22Rv1 (cell line): ENCODE results near the gene TAX1BP1.

ENCODE experiments used
- H3K27ac ChIP-seq: fragments of 450-650 bp; 2 replicates; pipeline ENCODE4 v1.5.1; 2017
- CTCF ChIP-seq: fragments of 450-650 bp; IDR thresholded peaks from 2 replicates; pipeline ENCODE4 v1.5.1; 2017; ENCODE audit warnings: mild to moderate bottlenecking
- ZFX ChIP-seq: fragments of 450-650 bp; IDR thresholded peaks from 2 replicates; pipeline ENCODE4 v1.6.1; 2017; ENCODE audit warnings: antibody characterized with exemption, borderline replicate concordance

TAX1BP1 gene

DNA sequence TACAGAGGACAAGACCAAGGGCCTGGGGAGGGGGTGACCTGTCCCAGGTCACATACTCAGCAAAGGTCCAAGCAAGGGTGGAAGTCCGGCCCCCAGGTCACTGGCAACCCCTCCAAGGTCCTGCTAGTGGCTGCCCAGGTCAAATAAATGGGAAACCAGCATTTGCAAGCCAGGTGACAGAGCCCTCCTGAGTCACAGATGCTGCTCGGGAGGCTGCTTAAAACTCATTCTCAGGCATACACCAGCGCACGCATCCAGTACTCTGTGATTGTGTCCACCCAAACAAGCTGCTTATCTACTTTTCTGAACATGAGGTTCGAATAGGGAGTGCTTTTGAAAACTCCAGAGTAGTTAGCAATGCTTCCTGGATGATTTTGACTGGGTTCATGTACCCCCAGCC is 130.6 kb downstream of the TAX1BP1 start:
- H3K27ac ChIP-seq = no peak overlapping the region
- TF ChIP-seq ZFX = no peak
- no peak for TF ChIP-seq CTCF

DNA sequence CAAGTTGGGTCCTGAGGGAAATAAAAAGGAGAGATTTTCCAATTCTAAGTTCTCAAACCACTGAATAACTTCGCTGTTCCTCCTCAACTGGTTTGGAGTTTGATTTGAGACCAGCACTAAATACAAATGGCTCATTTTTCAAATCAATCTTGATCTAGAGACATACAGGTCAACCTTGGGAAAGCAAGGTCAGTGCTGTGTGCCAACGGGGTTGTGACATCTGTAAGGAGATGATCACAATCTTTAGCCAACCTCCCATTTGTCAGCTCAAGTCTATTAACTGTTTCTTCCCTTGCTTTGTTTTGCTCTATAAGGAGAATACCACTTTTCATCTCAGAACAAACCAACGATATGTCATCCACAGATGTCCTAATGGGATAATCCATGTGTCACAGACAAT is 131.1 kb downstream of the TAX1BP1 start:
- no peak for TF ChIP-seq ZFX
- no peak for TF ChIP-seq CTCF
- no peak overlapping the region for H3K27ac ChIP-seq

- no peak overlapping the region for H3K27ac ChIP-seq
- no peak for TF ChIP-seq ZFX
- TF ChIP-seq CTCF = no peak
These were observed 131.9 kb downstream of the TAX1BP1 start for GRCh38 chr7:27871866-27872265.

DNA sequence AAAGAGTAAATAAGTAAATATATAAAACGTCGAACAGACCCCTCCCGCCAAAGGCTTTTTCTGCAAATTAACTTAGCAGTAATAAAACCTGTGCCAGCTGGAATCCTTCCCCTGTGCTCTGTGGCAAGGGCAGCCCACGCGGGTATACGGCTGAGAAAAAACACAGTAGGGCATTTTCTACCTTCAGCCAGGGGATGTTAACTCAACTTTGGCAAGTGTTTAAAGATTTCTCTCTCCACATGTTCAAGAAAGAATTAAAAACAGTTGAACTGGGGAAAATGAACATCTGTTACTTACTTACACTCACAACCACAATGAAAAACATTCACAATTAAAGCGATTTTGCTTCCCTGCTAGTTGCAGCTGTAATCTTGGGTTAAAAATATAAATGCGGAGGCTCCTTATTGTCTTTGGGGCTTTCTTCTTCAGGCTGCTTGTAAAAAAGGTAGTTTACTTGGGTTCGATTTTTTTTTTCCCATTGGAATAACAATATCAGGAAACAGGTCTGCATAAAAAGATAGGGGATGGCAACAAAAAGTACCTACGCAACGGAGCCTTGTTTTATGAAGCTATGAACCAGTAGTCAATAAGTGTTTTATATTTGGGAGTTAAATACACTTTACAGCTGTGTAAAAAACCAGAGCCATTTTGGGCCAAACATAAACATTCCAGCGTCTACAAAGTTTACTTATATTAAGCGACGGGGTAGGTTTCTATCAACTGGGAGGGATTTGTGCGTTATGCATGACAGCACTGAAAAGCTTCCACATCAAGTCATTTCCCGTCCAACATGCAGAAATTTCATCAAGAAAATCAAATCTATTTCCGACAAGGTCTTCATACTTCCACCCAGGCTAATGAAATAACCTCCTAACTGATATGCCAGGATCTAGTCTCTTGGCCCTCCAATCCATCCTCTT is 132.7 kb downstream of the TAX1BP1 start:
- H3K27ac ChIP-seq = no peak overlapping the region
- TF ChIP-seq CTCF (no peak), ZFX (no peak)

DNA sequence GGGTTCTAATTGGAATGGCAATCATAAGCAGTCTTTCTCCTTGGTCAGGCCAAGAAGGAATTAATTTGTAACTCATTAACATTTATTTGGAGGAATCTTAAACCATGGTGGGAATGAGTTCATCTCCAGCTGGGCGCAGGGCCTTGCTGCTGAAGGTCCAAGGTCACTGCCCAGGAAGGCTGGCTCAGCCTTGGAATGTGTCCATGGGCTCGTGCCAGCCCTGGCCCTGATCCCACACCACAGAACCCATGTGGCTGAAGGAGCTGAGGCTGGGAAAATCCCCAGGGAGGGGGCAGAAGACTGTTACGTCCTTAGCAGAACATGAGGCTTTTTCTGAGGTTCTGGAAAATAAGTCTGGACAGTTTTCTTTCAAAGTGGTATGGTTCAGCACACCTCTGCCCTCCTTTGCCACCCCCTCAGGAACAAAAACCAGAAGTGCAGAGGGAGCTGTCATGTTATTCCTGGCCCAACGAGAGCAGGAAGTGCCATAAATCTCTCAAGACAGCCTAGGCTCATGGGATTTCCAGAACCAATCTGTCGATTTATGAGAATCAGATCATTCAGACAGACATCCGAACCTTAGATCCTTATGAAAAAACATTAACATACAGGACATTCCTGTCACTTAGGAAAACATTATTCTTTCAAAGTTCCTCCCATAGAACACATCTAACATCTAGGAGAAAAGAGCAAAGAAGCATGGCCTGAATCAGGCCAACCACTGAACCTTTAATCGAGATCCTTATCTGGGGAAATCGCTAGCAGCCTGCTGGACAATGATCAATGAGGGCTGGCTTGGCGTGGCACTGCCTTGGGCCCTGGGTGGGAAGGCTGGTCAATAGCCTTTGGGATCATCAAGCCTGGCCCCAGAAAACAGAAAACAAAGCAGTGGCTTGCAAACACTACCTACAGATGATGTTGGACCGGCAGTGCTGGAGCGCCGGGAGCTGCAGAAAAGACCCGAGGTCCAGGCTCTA is 134.3 kb downstream of the TAX1BP1 start:
- TF ChIP-seq ZFX (no peak), CTCF (no peak)
- no peak overlapping the region for H3K27ac ChIP-seq

DNA sequence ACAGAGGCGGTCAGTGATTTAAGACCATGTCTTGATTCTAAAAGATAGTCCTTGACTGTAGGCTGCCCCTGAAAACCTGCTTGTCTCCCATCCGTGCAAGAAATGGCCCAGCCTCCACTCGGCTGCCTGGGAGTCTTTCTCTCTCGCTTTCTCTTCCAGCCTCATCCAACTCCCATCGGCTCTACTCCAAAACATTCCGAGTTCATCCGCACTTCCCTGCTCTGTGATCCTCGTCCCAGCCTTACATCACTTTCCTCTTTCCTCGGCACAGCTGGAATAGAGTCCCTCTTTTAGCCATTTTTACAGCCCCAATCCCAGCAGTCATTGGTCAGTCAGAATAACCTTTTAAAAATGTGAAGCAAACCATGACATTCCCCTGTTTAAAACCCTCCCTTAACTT is 135.1 kb downstream of the TAX1BP1 start:
- TF ChIP-seq ZFX = no peak
- TF ChIP-seq CTCF = no peak
- H3K27ac ChIP-seq = no peak overlapping the region
